ENCODE data around the gene CCS. TPM values are rescaled to one million over a fixed set of nuclear protein-coding genes. Genes with fewer than 3 reads are reported as not detected.

Gene CCS
- total RNA-seq, 1 donor = 35.8 TPM

- H2AFZ ChIP-seq (ENCODE audit: low read length) = no peak overlapping the region
- peaks cover 41% of the 10 kb centered on the region for H3K27me3 ChIP-seq (ENCODE audit: insufficient read depth, low read length)
- peak; percentile 83 for DNase-seq (ENCODE audit: insufficient read length, low spot score, missing footprints)
Observed at GRCh38 chr11:66559142-66559865, 33.7 kb upstream of the CCS start.

GRCh38 chr11:66559866-66560676 lies 32.9 kb upstream of the CCS start:
- no peaks in the 10 kb centered on the region for H3K36me3 ChIP-seq (ENCODE audit: insufficient read depth, low read length)
- H3K4me1 ChIP-seq (ENCODE audit: insufficient read depth, low read length) = no peaks in the 10 kb centered on the region
- H3K27ac ChIP-seq (ENCODE audit: low read depth, low read length) = no peak overlapping the region
- no peak overlapping the region for H3K4me3 ChIP-seq (ENCODE audit: insufficient read depth, low read length)
- peak; percentile 83 for DNase-seq (ENCODE audit: insufficient read length, low spot score, missing footprints)
- no peaks in the 10 kb centered on the region for H4K20me1 ChIP-seq (ENCODE audit: insufficient read depth, low read length)
- no peaks in the 10 kb centered on the region for H3K9me3 ChIP-seq (ENCODE audit: low read depth, low read length)
- H2AFZ ChIP-seq (ENCODE audit: low read length) = no peak overlapping the region
- no peak overlapping the region for H3K4me2 ChIP-seq (ENCODE audit: insufficient read depth, low read length)
- no peak for TF ChIP-seq CTCF (IDR thresholded peaks at IDR 0.05; ENCODE audit: extremely low read depth, low read depth, low read length)
- H3K27me3 ChIP-seq (ENCODE audit: insufficient read depth, low read length) = peaks cover 41% of the 10 kb centered on the region
- no peaks in the 10 kb centered on the region for H3K79me2 ChIP-seq (ENCODE audit: insufficient read depth, low read length)

More at GRCh38 chr11:66559142-66559865, 33.7 kb upstream of the CCS start:
- H3K4me3 ChIP-seq (ENCODE audit: insufficient read depth, low read length) = no peak overlapping the region
- no peaks in the 10 kb centered on the region for H3K36me3 ChIP-seq (ENCODE audit: insufficient read depth, low read length)
- H3K27ac ChIP-seq (ENCODE audit: low read depth, low read length) = no peak overlapping the region
- no peak for TF ChIP-seq CTCF (IDR thresholded peaks at IDR 0.05; ENCODE audit: extremely low read depth, low read depth, low read length)
- no peaks in the 10 kb centered on the region for H3K9me3 ChIP-seq (ENCODE audit: low read depth, low read length)
- no peaks in the 10 kb centered on the region for H3K79me2 ChIP-seq (ENCODE audit: insufficient read depth, low read length)
- H4K20me1 ChIP-seq (ENCODE audit: insufficient read depth, low read length) = no peaks in the 10 kb centered on the region
- no peak overlapping the region for H3K4me2 ChIP-seq (ENCODE audit: insufficient read depth, low read length)
- H3K4me1 ChIP-seq (ENCODE audit: insufficient read depth, low read length) = no peaks in the 10 kb centered on the region

GRCh38 chr11:66561178-66561974 lies 31.6 kb upstream of the CCS start:
- Histone ChIP-seq H3K27me3 (ENCODE audit: insufficient read depth, low read length) (peaks cover 31% of the 10 kb centered on the region), H3K4me2 (ENCODE audit: insufficient read depth, low read length) (no peak overlapping the region), H2AFZ (ENCODE audit: low read length) (no peak overlapping the region), H4K20me1 (ENCODE audit: insufficient read depth, low read length) (no peaks in the 10 kb centered on the region), H3K4me3 (ENCODE audit: insufficient read depth, low read length) (no peak overlapping the region), H3K36me3 (ENCODE audit: insufficient read depth, low read length) (no peaks in the 10 kb centered on the region), H3K4me1 (ENCODE audit: insufficient read depth, low read length) (no peaks in the 10 kb centered on the region), H3K79me2 (ENCODE audit: insufficient read depth, low read length) (no peaks in the 10 kb centered on the region), H3K9me3 (ENCODE audit: low read depth, low read length) (no peaks in the 10 kb centered on the region), H3K27ac (ENCODE audit: low read depth, low read length) (no peak overlapping the region)
- TF ChIP-seq CTCF (IDR thresholded peaks at IDR 0.05; ENCODE audit: extremely low read depth, low read depth, low read length) = no peak
- DNase-seq (ENCODE audit: insufficient read length, low spot score, missing footprints) = peak; percentile 87

All from osteoblast (primary cell).